ENCODE results near the gene BCAS1.

BCAS1 gene

DNA sequence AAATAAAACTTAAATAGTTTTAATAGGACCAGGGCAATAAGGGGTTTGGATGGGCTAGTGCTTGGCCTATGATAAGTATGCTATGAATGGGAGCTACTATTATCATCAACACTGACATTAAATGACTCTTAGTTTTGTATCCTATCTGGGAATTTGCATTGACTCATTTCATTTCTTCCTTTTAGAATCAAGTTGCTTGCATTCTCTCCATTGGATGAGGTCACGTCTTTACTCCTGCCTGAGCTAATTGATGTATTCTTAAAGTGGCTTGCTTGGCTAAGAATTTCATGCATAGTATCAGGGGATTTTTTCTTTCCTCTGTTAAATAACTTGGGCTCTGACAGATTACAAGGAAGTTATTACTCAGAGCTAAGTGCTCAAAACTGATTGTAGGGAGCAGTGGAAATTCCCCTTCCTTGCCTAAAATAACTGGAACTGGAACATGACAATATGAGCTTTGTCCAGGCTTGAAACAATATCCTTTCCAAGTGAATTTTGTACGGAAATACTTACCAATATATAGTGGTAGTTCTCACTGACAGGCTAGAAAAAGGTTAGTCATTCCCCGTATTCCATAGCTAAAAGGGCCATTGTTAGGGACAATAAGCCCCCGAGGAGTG, 169.9 kb downstream of the BCAS1 start:
- no peak for DNase-seq

DNA sequence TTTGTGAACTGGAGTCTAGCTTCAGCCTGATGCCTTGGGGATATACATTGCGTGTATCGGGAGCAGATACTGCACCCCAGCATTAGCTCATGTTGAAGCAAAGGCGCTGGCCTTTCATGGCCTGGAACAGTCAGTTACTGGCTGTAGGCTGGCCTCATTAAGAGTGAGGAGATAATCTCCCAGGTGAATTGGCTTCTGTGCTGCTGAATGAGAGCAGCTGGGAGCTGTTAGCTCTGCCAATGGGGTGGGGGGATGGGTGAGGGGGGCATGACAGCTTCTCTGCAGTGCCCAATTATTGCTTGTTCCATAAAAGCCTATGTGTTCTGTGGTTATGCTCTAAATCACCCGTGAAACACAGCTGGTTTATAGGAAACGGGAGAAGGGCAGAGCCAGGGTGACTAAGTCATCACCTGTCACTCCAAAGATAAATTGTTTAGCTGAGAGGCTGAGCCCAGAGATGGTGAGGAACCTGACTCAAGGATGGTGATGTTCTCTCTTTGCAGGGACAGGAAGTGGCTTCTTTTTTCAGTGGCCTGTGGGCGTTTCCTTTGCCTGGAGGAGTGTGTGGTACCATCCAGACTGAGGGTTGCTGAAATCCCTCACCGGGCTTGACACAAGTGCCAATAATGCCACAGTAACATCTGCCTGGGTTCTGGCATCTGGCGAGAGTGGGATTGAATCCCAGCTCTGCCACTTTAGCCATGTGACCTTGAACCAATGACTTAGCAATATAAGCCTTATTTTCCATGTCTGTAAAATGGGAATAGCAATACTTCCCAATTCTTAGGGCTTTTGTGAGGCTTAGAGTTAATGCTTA, 170.8 kb downstream of the BCAS1 start:
- DNase-seq: peak; percentile 44

DNA sequence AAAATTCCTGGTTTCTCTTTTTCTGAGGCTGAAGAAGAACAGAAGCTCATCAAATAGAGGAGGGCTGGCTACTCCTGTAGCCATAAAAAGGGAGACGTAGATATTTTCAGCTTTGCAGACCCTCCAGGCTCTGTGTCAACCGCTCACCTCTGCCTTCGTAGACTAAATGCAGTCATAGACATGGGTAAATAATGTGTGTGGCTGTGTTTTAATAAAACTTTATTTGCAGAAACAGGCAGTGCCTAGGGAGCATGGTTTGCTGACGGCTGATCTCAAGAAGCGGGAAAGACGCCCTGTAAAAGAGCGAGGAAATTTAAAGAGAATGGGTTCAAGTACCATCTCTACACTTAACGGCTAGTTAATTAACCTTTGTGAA, 171.8 kb downstream of the BCAS1 start:
- no peak for DNase-seq

DNA sequence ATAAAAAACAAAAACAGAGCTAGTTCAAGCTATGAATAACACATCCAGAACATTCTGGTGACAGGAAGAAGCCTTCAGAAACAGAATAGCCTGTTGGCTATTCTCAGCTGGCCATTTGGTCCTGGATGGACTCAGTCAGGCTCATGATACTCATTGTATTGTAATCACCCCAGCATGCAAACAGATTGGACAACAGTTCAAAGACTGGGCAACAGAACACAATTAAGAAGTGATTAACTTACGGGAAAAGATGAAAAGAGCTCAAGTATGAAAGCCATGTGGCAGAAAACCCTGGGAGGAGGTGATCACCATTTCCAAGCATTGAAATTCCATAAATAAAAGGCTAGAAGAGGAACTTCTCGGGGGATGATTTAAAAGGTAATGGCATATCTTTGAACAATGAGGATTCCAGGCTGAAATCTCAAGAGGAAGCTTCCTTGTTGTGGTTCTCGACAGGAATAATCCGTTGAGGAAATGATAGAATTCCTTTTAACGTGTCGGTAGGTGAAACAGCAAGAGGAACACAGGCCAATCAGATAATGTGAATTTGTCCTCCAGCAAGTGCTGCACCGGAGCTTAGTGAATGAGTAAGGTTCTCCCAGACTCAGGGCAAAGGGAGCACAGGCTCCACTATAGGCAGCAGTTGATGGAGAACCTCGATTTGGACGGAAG, 172.4 kb downstream of the BCAS1 start:
- no peak for DNase-seq

DNA sequence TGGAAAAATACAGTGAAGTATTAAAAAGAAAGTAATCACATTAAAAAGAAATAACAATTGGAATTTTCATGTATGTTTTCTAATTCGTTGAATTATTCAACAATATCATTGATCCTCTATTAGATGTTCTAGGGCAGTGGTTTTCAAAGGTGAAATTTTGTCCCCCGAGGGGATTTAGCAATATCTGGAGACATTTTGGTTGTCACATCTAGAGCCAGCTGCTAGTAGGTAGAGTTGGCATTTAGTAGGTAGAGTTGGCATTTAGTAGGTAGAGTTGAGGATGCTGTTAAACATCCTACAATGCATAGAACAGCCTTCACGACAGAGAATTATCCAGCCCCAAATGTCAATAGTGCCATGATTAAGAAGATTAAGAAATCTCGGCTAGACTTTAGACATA, 173.7 kb downstream of the BCAS1 start:
- no peak for DNase-seq

DNA sequence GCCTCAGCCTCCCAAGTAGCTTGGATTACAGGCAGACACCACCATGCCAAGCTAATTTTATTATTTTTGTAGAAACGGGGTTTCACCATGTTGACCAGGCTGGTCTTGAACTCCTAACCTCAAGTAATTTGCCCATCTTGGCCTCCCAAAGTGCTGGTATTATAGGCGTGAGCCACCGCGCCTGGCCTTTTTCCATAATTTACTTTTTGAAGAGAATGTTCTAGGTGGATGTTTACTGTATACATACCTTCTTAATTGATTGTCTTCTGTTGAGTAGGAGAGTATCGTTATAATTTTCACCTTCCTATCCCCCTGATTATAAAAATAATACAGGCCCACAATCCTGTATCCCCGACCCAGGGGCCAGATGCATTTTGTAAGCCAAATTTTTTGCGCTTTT, 174.4 kb downstream of the BCAS1 start:
- DNase-seq: no peak

DNA sequence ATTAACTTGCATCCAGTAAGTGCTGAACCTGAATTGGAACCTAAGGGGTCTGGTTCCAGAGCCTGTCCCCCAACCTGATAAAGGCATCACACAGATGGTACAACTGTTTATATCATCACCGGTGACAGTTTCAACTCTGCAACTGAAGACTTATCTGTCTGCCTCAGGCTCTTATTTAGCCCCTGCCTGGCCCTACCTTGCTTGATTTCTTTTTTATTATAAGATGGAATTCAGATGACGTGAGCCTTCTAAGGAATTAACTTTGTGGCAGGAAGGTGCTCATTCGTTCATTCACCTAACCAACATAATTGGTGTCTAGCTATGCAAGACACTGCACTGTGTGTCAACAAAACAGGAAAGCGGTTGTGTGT, 175.0 kb downstream of the BCAS1 start:
- DNase-seq: no peak

DNA sequence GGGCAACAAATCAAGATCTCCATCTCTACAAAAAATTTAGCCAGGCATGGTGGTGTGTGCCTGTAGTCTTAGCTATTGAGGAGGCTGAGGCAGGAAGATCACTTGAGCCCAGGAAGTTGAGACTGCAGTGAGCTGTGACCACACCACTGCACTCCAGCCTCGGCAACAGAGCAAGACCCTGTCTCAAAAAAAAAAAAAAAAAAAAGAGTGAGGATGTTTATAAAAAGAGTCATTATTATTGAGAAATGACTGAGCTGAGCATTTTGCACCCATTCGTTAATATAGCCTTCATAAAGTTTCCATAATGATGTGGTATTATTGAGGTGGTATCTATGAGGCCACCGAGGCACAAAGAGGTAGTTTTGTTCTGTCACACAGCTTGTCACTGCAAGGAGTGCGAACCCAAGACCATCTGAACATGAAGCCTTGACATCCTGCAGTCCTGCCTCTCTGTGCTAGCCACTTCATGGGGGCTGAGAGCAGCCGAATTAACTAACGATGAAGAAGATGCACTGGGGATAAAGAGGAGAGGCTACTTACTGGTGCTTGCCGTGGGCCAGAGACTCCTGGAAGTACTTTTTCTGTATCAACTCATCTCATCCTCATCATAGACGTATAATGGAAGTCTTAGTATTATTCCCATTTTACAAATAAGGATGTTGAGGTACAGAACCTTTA, 175.5 kb downstream of the BCAS1 start:
- no peak for DNase-seq

Data from OCI-M1 (cell line).